NCI-H2107 treated with DMSO at 0.1 percent for 48 hours (cell line): ENCODE measurements around the gene PDZRN3.

ENCODE experiments used
- DNase-seq: peaks from one replicate; lab custom pipeline; 2025; ENCODE audit not compliant: unreplicated experiment; lab: John Stamatoyannopoulos, UW

Gene PDZRN3

GRCh38 chr3:73427048-73427706 lies 197.6 kb downstream of the PDZRN3 start:
- no peak for DNase-seq

GRCh38 chr3:73426606-73427005 lies 198.1 kb downstream of the PDZRN3 start:
- DNase-seq = no peak

- DNase-seq = no peak
Measured at GRCh38 chr3:73423116-73423515, 201.6 kb downstream of the PDZRN3 start.

GRCh38 chr3:73422571-73422970 lies 202.2 kb downstream of the PDZRN3 start:
- DNase-seq = no peak

- DNase-seq = no peak
Measured at GRCh38 chr3:73419942-73420341, 204.8 kb downstream of the PDZRN3 start.

- DNase-seq = no peak
Measured at GRCh38 chr3:73419179-73419803, 205.4 kb downstream of the PDZRN3 start.

- DNase-seq = no peak
Measured at GRCh38 chr3:73418681-73419080, 206.1 kb downstream of the PDZRN3 start.

- DNase-seq = no peak
Measured at GRCh38 chr3:73415118-73415517, 209.6 kb downstream of the PDZRN3 start.

- no peak for DNase-seq
Measured at GRCh38 chr3:73413619-73414018, 211.1 kb downstream of the PDZRN3 start.

GRCh38 chr3:73411993-73412392 lies 212.7 kb downstream of the PDZRN3 start:
- DNase-seq = no peak

- no peak for DNase-seq
Measured at GRCh38 chr3:73411545-73411944, 213.2 kb downstream of the PDZRN3 start.

GRCh38 chr3:73409138-73409763 lies 215.5 kb downstream of the PDZRN3 start:
- DNase-seq = no peak

- DNase-seq = no peak
Measured at GRCh38 chr3:73408634-73409033, 216.1 kb downstream of the PDZRN3 start.

- no peak for DNase-seq
Measured at GRCh38 chr3:73407577-73407976, 217.2 kb downstream of the PDZRN3 start.

GRCh38 chr3:73405853-73406252 lies 218.9 kb downstream of the PDZRN3 start:
- DNase-seq = no peak

- DNase-seq = no peak
Measured at GRCh38 chr3:73405000-73405399, 219.7 kb downstream of the PDZRN3 start.

GRCh38 chr3:73404435-73404834 lies 220.3 kb downstream of the PDZRN3 start:
- no peak for DNase-seq

- no peak for DNase-seq
Measured at GRCh38 chr3:73403444-73403843, 221.3 kb downstream of the PDZRN3 start.

- no peak for DNase-seq
Measured at GRCh38 chr3:73401616-73402279, 223.0 kb downstream of the PDZRN3 start.

GRCh38 chr3:73401059-73401458 lies 223.7 kb downstream of the PDZRN3 start:
- DNase-seq = no peak

- DNase-seq = no peak
Measured at GRCh38 chr3:73399666-73400253, 225.0 kb downstream of the PDZRN3 start.

GRCh38 chr3:73399106-73399505 lies 225.6 kb downstream of the PDZRN3 start:
- DNase-seq = no peak
